Measurements from ENCODE around the gene PTGIS. TPM values are rescaled to one million over a fixed set of nuclear protein-coding genes. Genes with fewer than 3 reads are reported as not detected.

PTGIS gene
- total RNA-seq, 1 donor from 2014 or later, result 31.3 TPM

DNA sequence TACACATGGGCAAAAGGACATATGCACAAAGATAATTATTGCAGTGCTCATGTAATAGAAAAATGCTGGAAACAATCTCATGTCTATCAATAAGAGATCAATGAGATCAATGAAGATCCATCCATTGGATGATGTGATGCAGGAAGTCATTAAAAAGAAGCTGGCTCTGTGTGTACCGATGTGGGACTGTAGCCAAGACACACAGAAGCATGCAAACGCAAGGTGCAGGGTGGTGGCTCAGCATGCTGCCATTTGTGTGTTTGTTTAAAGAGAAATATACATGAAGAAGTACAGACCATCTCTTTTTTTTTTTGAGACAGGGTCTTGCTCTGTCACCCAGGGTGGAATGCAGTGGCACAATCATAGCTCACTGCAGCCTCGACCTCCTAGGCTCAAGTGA is 52.4 kb downstream of the PTGIS start:
- Histone ChIP-seq H2AFZ (replicated peaks) (no peak overlapping the region), H3K27ac (no peak overlapping the region), H3K9ac (no peak overlapping the region), H3K4me1 (no peaks in the 10 kb centered on the region), H3K79me2 (ENCODE audit: low read depth) (no peaks in the 10 kb centered on the region), H3K9me3 (ENCODE audit: low read depth) (no peaks in the 10 kb centered on the region), H4K20me1 (ENCODE audit: low read depth) (no peaks in the 10 kb centered on the region), H3K4me3 (no peak overlapping the region), H3K27me3 (no peaks in the 10 kb centered on the region), H3F3A (ENCODE audit: low read depth) (no peaks in the 10 kb centered on the region), H3K4me2 (no peak overlapping the region), H3K36me3 (no peaks in the 10 kb centered on the region)
- H3K27ac Mint-ChIP-seq, result no peak overlapping the region
- DNase-seq (ENCODE audit: low spot score), result no peak
- H3K9me3 Mint-ChIP-seq, result no peaks in the 10 kb centered on the region
- peaks cover 6% of the 10 kb centered on the region for H3K27me3 Mint-ChIP-seq (ENCODE audit: insufficient read depth, low read depth)
- peaks cover 11% of the 10 kb centered on the region for H3K4me1 Mint-ChIP-seq
- no peak overlapping the region for H3K4me3 Mint-ChIP-seq
- TF ChIP-seq, protein P1, sequence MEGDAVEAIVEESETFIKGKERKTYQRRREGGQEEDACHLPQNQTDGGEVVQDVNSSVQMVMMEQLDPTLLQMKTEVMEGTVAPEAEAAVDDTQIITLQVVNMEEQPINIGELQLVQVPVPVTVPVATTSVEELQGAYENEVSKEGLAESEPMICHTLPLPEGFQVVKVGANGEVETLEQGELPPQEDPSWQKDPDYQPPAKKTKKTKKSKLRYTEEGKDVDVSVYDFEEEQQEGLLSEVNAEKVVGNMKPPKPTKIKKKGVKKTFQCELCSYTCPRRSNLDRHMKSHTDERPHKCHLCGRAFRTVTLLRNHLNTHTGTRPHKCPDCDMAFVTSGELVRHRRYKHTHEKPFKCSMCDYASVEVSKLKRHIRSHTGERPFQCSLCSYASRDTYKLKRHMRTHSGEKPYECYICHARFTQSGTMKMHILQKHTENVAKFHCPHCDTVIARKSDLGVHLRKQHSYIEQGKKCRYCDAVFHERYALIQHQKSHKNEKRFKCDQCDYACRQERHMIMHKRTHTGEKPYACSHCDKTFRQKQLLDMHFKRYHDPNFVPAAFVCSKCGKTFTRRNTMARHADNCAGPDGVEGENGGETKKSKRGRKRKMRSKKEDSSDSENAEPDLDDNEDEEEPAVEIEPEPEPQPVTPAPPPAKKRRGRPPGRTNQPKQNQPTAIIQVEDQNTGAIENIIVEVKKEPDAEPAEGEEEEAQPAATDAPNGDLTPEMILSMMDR (IDR thresholded peaks at IDR 0.05), result no peak
- TF ChIP-seq EZH2 (IDR thresholded peaks at IDR 0.05), result no peak
- TF ChIP-seq EZH2phosphoT487 (IDR thresholded peaks at IDR 0.05), result no peak
- H3K36me3 Mint-ChIP-seq, result peaks cover 2% of the 10 kb centered on the region

DNA sequence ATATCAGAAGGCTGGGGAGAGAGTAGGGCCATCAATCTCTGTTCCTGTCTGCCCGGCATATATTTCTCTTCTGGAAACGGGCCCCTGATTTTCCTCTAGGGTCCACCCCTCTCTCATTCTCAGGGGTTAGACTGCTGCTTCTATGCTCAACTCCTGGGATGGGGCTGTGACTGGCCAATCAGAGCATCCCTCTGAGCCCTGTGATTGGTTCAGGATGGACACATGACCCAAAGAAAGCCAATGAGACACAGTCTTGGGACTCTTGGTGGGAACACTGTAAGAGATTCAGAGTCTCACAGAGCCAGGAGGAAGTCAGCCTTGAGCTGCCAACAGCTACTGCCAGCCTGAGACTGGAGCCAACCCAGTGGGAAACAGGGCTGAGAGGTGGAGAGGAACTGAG is 54.4 kb downstream of the PTGIS start:
- Mint-ChIP-seq H3K4me1 (peaks cover 18% of the 10 kb centered on the region), H3K36me3 (peaks cover 2% of the 10 kb centered on the region), H3K27ac (no peak overlapping the region), H3K4me3 (no peak overlapping the region), H3K27me3 (ENCODE audit: insufficient read depth, low read depth) (peaks cover 4% of the 10 kb centered on the region), H3K9me3 (no peaks in the 10 kb centered on the region)
- no peak overlapping the region for H3K9ac ChIP-seq
- H2AFZ ChIP-seq (replicated peaks), result no peak overlapping the region
- no peak for DNase-seq (ENCODE audit: low spot score)
- no peak overlapping the region for H3K4me3 ChIP-seq
- H3K79me2 ChIP-seq (ENCODE audit: low read depth), result no peaks in the 10 kb centered on the region
- no peaks in the 10 kb centered on the region for H3F3A ChIP-seq (ENCODE audit: low read depth)
- no peak overlapping the region for H3K27ac ChIP-seq
- H3K4me2 ChIP-seq, result no peak overlapping the region
- H3K9me3 ChIP-seq (ENCODE audit: low read depth), result no peaks in the 10 kb centered on the region
- H3K36me3 ChIP-seq, result no peaks in the 10 kb centered on the region
- no peak for TF ChIP-seq EZH2 (IDR thresholded peaks at IDR 0.05)
- TF ChIP-seq, protein P1 (IDR thresholded peaks at IDR 0.05), result no peak
- no peak for TF ChIP-seq EZH2phosphoT487 (IDR thresholded peaks at IDR 0.05)
- peaks cover 4% of the 10 kb centered on the region for H3K4me1 ChIP-seq
- no peaks in the 10 kb centered on the region for H3K27me3 ChIP-seq
- no peaks in the 10 kb centered on the region for H4K20me1 ChIP-seq (ENCODE audit: low read depth)

DNA sequence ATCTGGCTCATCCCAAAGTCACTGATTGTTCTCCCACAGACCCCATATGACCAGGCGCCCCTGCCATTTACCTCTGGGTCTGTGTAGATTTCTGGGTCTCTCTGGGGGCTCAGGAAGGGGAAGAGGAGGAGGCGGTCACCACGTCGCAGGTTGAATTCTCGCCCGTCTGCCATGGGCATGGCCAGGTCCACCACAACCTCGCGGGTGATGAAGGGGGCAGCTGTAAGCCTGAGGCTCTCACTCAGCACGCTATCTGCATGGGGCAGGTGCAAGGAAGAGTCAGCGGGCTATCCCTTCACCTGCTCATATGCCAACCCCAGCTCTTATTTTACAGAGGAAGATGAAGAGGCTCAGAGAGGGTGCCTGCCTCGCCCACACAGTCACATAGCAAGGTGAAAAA is 54.9 kb downstream of the PTGIS start:
- no peak overlapping the region for H3K4me3 ChIP-seq
- no peak overlapping the region for H3K9ac ChIP-seq
- DNase-seq (ENCODE audit: low spot score), result no peak
- Mint-ChIP-seq H3K27me3 (ENCODE audit: insufficient read depth, low read depth) (peaks cover 4% of the 10 kb centered on the region), H3K27ac (no peak overlapping the region), H3K9me3 (no peaks in the 10 kb centered on the region), H3K4me3 (no peak overlapping the region), H3K4me1 (peaks cover 23% of the 10 kb centered on the region), H3K36me3 (peaks cover 2% of the 10 kb centered on the region)
- H3K27me3 ChIP-seq, result no peaks in the 10 kb centered on the region
- no peaks in the 10 kb centered on the region for H4K20me1 ChIP-seq (ENCODE audit: low read depth)
- H3K9me3 ChIP-seq (ENCODE audit: low read depth), result no peaks in the 10 kb centered on the region
- TF ChIP-seq EZH2phosphoT487 (IDR thresholded peaks at IDR 0.05) (no peak), EZH2 (IDR thresholded peaks at IDR 0.05) (no peak)
- TF ChIP-seq, protein P1 (IDR thresholded peaks at IDR 0.05), result no peak
- H2AFZ ChIP-seq (replicated peaks), result no peak overlapping the region
- H3K79me2 ChIP-seq (ENCODE audit: low read depth), result no peaks in the 10 kb centered on the region
- peaks cover 6% of the 10 kb centered on the region for H3K4me1 ChIP-seq
- no peak overlapping the region for H3K4me2 ChIP-seq
- H3K36me3 ChIP-seq, result no peaks in the 10 kb centered on the region
- H3K27ac ChIP-seq, result no peak overlapping the region
- peaks cover 2% of the 10 kb centered on the region for H3F3A ChIP-seq (ENCODE audit: low read depth)
